GM21786 (cell line): Measurements from ENCODE around the gene FMN1.
"Not testable (repeated sequence)": the region's sequence is repeated elsewhere in the genome, so short reads cannot be mapped to it uniquely, and the experiment has no call there.

Source experiments
- ATAC-seq: cut with Tn5 transposase; IDR thresholded peaks from one replicate; pipeline ENCODE4 v1.9.1; 2021; ENCODE audit not compliant: unreplicated experiment

FMN1 gene

GRCh38 chr15:32983679-32984078 is 210.8 kb downstream of the FMN1 start:
- ATAC-seq: no peak

- ATAC-seq: no peak
Observed at GRCh38 chr15:32982001-32982400, 212.5 kb downstream of the FMN1 start.

GRCh38 chr15:32981536-32981935 is 213.0 kb downstream of the FMN1 start:
- ATAC-seq: no peak

- ATAC-seq: no peak
Observed at GRCh38 chr15:32979710-32980109, 214.8 kb downstream of the FMN1 start.

- ATAC-seq: no peak
Observed at GRCh38 chr15:32977506-32977905, 217.0 kb downstream of the FMN1 start.

- no peak for ATAC-seq
Observed at GRCh38 chr15:32974691-32975090, 219.8 kb downstream of the FMN1 start.

GRCh38 chr15:32972686-32973085 is 221.8 kb downstream of the FMN1 start:
- no peak for ATAC-seq

GRCh38 chr15:32970847-32971246 is 223.7 kb downstream of the FMN1 start:
- no peak for ATAC-seq

- ATAC-seq: no peak
Observed at GRCh38 chr15:32967521-32967920, 227.0 kb downstream of the FMN1 start.

GRCh38 chr15:32966512-32966911 is 228.0 kb downstream of the FMN1 start:
- ATAC-seq: no peak

GRCh38 chr15:32965897-32966296 is 228.6 kb downstream of the FMN1 start:
- ATAC-seq: no peak

GRCh38 chr15:32959077-32959476 is 235.4 kb downstream of the FMN1 start:
- no peak for ATAC-seq

- no peak for ATAC-seq
Observed at GRCh38 chr15:32957219-32957618, 237.3 kb downstream of the FMN1 start.

- ATAC-seq: no peak
Observed at GRCh38 chr15:32956711-32957110, 237.8 kb downstream of the FMN1 start.

- ATAC-seq: no peak
Observed at GRCh38 chr15:32956006-32956405, 238.5 kb downstream of the FMN1 start.

GRCh38 chr15:32953533-32953910 is 241.0 kb downstream of the FMN1 start:
- ATAC-seq: no peak

GRCh38 chr15:32952901-32953532 is 241.5 kb downstream of the FMN1 start:
- ATAC-seq: no peak

- ATAC-seq: no peak
Observed at GRCh38 chr15:32951736-32952464, 242.6 kb downstream of the FMN1 start.

GRCh38 chr15:32950051-32950450 is 244.5 kb downstream of the FMN1 start:
- not testable (repeated sequence) for ATAC-seq

- no peak for ATAC-seq
Observed at GRCh38 chr15:32946210-32946609, 248.3 kb downstream of the FMN1 start.

GRCh38 chr15:32944431-32944830 is 250.1 kb downstream of the FMN1 start:
- no peak for ATAC-seq

- ATAC-seq: no peak
Observed at GRCh38 chr15:32943711-32944110, 250.8 kb downstream of the FMN1 start.

- ATAC-seq: no peak
Observed at GRCh38 chr15:32942401-32942841, 252.1 kb downstream of the FMN1 start.
